Smooth muscle cell (in vitro differentiated cells): Measurements from ENCODE around the gene CAMKK2. TPM values are rescaled to one million over a fixed set of nuclear protein-coding genes. Genes with fewer than 3 reads are reported as not detected.
"Not testable (repeated sequence)": the region's sequence is repeated elsewhere in the genome, so short reads cannot be mapped to it uniquely, and the experiment has no call there.

Experiments
- DNase-seq: peaks from one replicate; lab custom pipeline; 2025; ENCODE audit not compliant: unreplicated experiment; lab: John Stamatoyannopoulos, UW
- H2AFZ ChIP-seq: fragments of 200-600 bp; sonication (generic); 2 replicates; pipeline ENCODE4 v1.6.0; 2016; ENCODE audit warnings: antibody characterized with exemption, low read depth, mild to moderate bottlenecking
- H3F3A ChIP-seq: fragments of 200-600 bp; sonication (generic); 2 replicates; pipeline ENCODE4 v1.6.0; 2017; ENCODE audit warnings: antibody characterized with exemption, low read depth
- H3K27ac ChIP-seq: fragments of 200-600 bp; sonication (generic); 2 replicates; pipeline ENCODE4 v1.5.1; 2016; ENCODE audit warnings: low read depth, mild to moderate bottlenecking
- H3K27me3 ChIP-seq: fragments of 200-600 bp; sonication (generic); 2 replicates; pipeline ENCODE4 v1.6.1; 2016; ENCODE audit warnings: low read depth, mild to moderate bottlenecking
- H3K36me3 ChIP-seq: fragments of 200-600 bp; sonication (generic); 2 replicates; pipeline ENCODE4 v1.5.1; 2016; ENCODE audit warnings: low read depth
- H3K4me1 ChIP-seq: fragments of 200-600 bp; sonication (generic); 2 replicates; pipeline ENCODE4 v1.5.1; 2016; ENCODE audit warnings: low read depth
- H3K4me2 ChIP-seq: fragments of 200-600 bp; sonication (generic); 2 replicates; pipeline ENCODE4 v1.6.0; 2016; ENCODE audit warnings: mild to moderate bottlenecking
- H3K4me3 ChIP-seq: fragments of 200-600 bp; sonication (generic); 2 replicates; pipeline ENCODE4 v1.5.1; 2016; ENCODE audit warnings: mild to moderate bottlenecking
- H3K79me2 ChIP-seq: fragments of 200-600 bp; sonication (generic); 2 replicates; pipeline ENCODE4 v1.6.0; 2016; ENCODE audit warnings: low read depth, mild to moderate bottlenecking
- H3K9ac ChIP-seq: fragments of 200-600 bp; sonication (generic); 2 replicates; pipeline ENCODE4 v1.6.0; 2016; ENCODE audit warnings: low read depth
- H3K9me3 ChIP-seq: fragments of 200-600 bp; sonication (generic); replicated peaks from 2 replicates; pipeline ENCODE4 v1.5.1; 2016; ENCODE audit warnings: low read depth
- H4K20me1 ChIP-seq: fragments of 200-600 bp; sonication (generic); 2 replicates; pipeline ENCODE4 v1.6.0; 2016; ENCODE audit warnings: low read depth
- WGBS: methylation state at CpG from one replicate; pipeline ENCODE4 v1.1.7; 2016; ENCODE audit warnings: low lambda C conversion rate; 5-methylcytosine and 5-hydroxymethylcytosine counted together
- polyA plus RNA-seq: library from polyadenylated mRNA; unstranded; fragments of >200 nt; fragmentation: Nextera tagmentation; extraction: Ambion mirVana; gene quantifications from 2 replicates; pipeline ENCODE4 v1.2.1, GENCODE V29; 2016
- total RNA-seq: library from RNA; depleted of rRNA; stranded (reverse); fragments of >200 nt; gene quantifications from 2 replicates; pipeline ENCODE4 v1.2.3, GENCODE V29; 2014
- TF ChIP-seq, protein P1 (sequence below): fragments of 200-600 bp; sonication (generic); IDR thresholded peaks from 2 replicates; pipeline ENCODE4 v1.5.1; 2017; ENCODE audit warnings: borderline replicate concordance, mild to moderate bottlenecking, antibody characterized with exemption; ENCODE audit not compliant: insufficient read depth, poor library complexity, severe bottlenecking

CAMKK2 gene
- total and polyA plus RNA-seq, 2 experiments from 2014 or later = 13.3 to 23.4 TPM

DNA sequence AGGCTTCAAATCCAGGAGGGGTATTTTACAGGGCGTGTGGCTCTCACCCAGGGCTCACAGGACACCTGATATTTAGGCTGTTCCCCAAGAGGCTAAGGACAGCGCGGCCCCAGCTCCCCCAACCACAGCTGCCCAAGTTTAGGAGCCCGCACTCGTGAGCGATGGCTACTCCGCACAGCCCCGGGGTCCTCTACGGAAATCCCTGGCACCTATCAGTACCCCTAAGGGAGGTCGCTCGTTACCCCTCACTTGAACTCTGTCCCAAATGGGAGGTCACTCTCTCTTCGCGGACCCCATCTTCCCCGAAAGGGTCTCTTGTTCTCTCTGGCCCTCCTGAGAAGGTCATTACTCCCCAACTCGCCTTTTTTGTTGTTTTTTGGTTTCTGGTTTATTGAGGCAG, 87.3 kb downstream of the CAMKK2 start:
- H3K4me1 ChIP-seq = no peaks in the 10 kb centered on the region
- H3K4me3 ChIP-seq = no peak overlapping the region
- H3K27ac ChIP-seq = no peak overlapping the region
- no peaks in the 10 kb centered on the region for H4K20me1 ChIP-seq
- 88% methylated on average over 15 of the region's 15 CpGs for WGBS
- H3K4me2 ChIP-seq = no peak overlapping the region
- H3K9me3 ChIP-seq = no peaks in the 10 kb centered on the region
- no peaks in the 10 kb centered on the region for H3K79me2 ChIP-seq
- TF ChIP-seq, protein P1, sequence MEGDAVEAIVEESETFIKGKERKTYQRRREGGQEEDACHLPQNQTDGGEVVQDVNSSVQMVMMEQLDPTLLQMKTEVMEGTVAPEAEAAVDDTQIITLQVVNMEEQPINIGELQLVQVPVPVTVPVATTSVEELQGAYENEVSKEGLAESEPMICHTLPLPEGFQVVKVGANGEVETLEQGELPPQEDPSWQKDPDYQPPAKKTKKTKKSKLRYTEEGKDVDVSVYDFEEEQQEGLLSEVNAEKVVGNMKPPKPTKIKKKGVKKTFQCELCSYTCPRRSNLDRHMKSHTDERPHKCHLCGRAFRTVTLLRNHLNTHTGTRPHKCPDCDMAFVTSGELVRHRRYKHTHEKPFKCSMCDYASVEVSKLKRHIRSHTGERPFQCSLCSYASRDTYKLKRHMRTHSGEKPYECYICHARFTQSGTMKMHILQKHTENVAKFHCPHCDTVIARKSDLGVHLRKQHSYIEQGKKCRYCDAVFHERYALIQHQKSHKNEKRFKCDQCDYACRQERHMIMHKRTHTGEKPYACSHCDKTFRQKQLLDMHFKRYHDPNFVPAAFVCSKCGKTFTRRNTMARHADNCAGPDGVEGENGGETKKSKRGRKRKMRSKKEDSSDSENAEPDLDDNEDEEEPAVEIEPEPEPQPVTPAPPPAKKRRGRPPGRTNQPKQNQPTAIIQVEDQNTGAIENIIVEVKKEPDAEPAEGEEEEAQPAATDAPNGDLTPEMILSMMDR = no peak
- H3K9ac ChIP-seq = no peak overlapping the region
- H3K27me3 ChIP-seq = no peaks in the 10 kb centered on the region
- H2AFZ ChIP-seq = no peak overlapping the region
- peaks cover 20% of the 10 kb centered on the region for H3F3A ChIP-seq
- no peak for DNase-seq
- no peaks in the 10 kb centered on the region for H3K36me3 ChIP-seq

DNA sequence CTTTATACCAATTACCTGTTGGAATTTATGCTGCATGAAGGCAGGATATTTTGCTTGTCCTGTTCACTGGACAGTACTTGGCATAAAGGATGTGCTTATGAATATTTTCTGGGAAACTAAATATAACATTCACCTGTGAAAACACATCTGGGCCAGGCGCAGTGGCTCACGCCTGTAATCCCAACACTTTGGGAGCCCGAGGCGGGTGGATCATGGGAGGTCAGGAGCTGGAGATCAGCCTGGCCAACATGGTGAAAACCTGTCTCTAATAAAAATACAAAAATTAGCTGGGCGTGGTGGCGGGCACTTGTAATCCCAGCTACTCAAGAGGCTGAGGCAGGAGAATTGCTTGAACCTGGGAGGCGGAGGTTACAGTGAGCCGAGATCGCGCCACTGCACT, 87.9 kb downstream of the CAMKK2 start:
- H3K27me3 ChIP-seq, DNase-seq, H2AFZ ChIP-seq, H3K9me3 ChIP-seq, H3K36me3 ChIP-seq, H3K79me2 ChIP-seq, H3K4me1 ChIP-seq, H3K4me2 ChIP-seq, H3K27ac ChIP-seq, H3K9ac ChIP-seq, H4K20me1 ChIP-seq, H3K4me3 ChIP-seq: not testable (repeated sequence)
- peaks cover 16% of the 10 kb centered on the region for H3F3A ChIP-seq
- WGBS = 97% methylated on average over 10 of the region's 10 CpGs

DNA sequence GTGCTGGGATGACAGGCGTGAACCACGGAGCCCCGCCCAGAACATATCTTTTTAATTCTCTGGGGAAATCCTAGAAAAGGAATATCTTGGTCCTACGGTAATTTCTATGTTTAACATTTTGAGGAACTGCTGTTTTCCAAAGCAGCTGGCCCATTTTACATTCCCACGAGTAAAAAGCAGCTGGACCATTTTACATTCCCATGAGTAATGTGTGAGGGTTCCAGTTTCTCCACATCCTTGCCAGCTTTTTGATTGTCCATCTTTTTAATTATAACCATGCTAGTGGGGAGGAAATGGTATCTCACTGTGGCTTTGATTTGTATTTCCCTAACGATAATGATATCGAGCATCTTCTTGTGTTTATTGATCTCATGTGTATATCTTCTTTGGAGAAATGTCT, 91.0 kb downstream of the CAMKK2 start:
- Histone ChIP-seq H3K4me3 (no peak overlapping the region), H3K27me3 (no peaks in the 10 kb centered on the region), H4K20me1 (no peaks in the 10 kb centered on the region), H3K36me3 (no peaks in the 10 kb centered on the region), H2AFZ (no peak overlapping the region), H3F3A (peaks cover 11% of the 10 kb centered on the region), H3K79me2 (no peaks in the 10 kb centered on the region), H3K9ac (no peak overlapping the region), H3K4me1 (no peaks in the 10 kb centered on the region), H3K9me3 (no peaks in the 10 kb centered on the region), H3K4me2 (no peak overlapping the region), H3K27ac (no peak overlapping the region)
- TF ChIP-seq, protein P1 = no peak
- DNase-seq = no peak
- WGBS = 96% methylated on average over 7 of the region's 7 CpGs

DNA sequence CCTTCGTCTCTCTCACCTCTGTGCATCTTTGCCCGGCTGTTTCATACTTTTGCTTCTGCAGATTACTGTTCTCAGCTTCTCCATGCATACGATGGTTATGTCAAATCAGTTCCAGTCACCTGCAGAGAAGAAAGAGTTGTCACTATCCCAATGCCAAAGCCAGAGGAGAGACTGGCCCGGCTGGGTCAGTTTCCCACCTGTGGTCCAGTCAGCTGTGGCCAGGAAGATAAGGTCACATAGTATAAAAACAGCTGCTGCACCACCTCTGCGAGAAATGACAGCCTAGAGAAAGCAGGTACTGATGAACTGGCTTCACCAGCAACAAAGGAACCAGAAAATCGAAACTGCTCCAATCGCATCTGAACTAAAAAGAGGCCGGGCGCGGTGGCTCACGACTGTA, 93.0 kb downstream of the CAMKK2 start:
- no peak overlapping the region for H3K4me2 ChIP-seq
- no peaks in the 10 kb centered on the region for H3K36me3 ChIP-seq
- no peak overlapping the region for H3K4me3 ChIP-seq
- no peaks in the 10 kb centered on the region for H3K79me2 ChIP-seq
- TF ChIP-seq, protein P1 = no peak
- no peaks in the 10 kb centered on the region for H3F3A ChIP-seq
- H3K9me3 ChIP-seq = no peaks in the 10 kb centered on the region
- no peak overlapping the region for H3K27ac ChIP-seq
- DNase-seq = no peak
- no peak overlapping the region for H3K9ac ChIP-seq
- no peak overlapping the region for H2AFZ ChIP-seq
- WGBS = 90% methylated on average over 11 of the region's 11 CpGs
- no peaks in the 10 kb centered on the region for H3K27me3 ChIP-seq
- H3K4me1 ChIP-seq = no peaks in the 10 kb centered on the region
- no peaks in the 10 kb centered on the region for H4K20me1 ChIP-seq
